HepG2 (cell line): Measurements from ENCODE around the gene TMEM61. TPM values are rescaled to one million over a fixed set of nuclear protein-coding genes. Genes with fewer than 3 reads are reported as not detected.
A peak's percentile ranks its signal among the peaks of the same experiment; 100 is the strongest.

Source experiments
- CCAR2 ChIP-seq: fragments of 200-400 bp; formaldehyde crosslinking; optimal IDR thresholded peaks from 2 replicates; pipeline ENCODE3; 2018; ENCODE audit warnings: low read depth, mild to moderate bottlenecking, low read length, moderate library complexity
- JUN ChIP-seq: sonication (generic); formaldehyde crosslinking; IDR thresholded peaks from 2 replicates; pipeline ENCODE4 v1.4.0; 2020; ENCODE audit warnings: mild to moderate bottlenecking, missing genetic modification reagents
- SAP130 ChIP-seq: IDR thresholded peaks from 2 replicates; pipeline ENCODE4 v1.6.1; 2016; ENCODE audit warnings: low read depth
- ZNF619 ChIP-seq: sonication (generic); formaldehyde crosslinking; IDR thresholded peaks from 2 replicates; pipeline ENCODE4 v1.4.0; 2020; ENCODE audit warnings: mild to moderate bottlenecking, missing genetic modification reagents
- polyA plus RNA-seq, 8 experiments: library from polyadenylated mRNA; depleted of rRNA in 3 of 8; stranded (reverse) in 7 of 8; unstranded in 1 of 8; fragments of >200 nt; fragmentation: Illumina TruSeq in 4 of 8; extraction: Trizol in 4 of 8; gene quantifications; 2 replicates each; pipeline versions ENCODE4 v1.2.1 to v1.2.3, GENCODE V29; 2011 to 2016; ENCODE audit warnings: low read depth in 4 of 8, missing spikeins in 1 of 8, mixed read lengths in 1 of 8; ENCODE audit not compliant: insufficient read depth in 1 of 8
- total RNA-seq, 5 experiments: library from RNA; depleted of rRNA; stranded (reverse); fragments of >200 nt; fragmentation: Illumina TruSeq; extraction: Trizol; gene quantifications; 2 replicates each; pipeline ENCODE4 v1.2.3, GENCODE V29; 2016; ENCODE audit warnings: low read depth in 1 of 5
- TF ChIP-seq, protein P1 (sequence below): sonication (generic); formaldehyde crosslinking; IDR thresholded peaks from 2 replicates; pipeline ENCODE4 v1.5.1; 2020; ENCODE audit warnings: mild to moderate bottlenecking, missing genetic modification reagents, moderate library complexity
- TF ChIP-seq, protein P2 (sequence below): sonication (generic); formaldehyde crosslinking; IDR thresholded peaks from one replicate; pipeline ENCODE4 v1.5.1; 2020; ENCODE audit warnings: mild to moderate bottlenecking, missing genetic modification reagents; ENCODE audit errors: not compliant biosample characterization
- TF ChIP-seq, protein P3 (sequence below): fragments of 450-650 bp; IDR thresholded peaks from 2 replicates; pipeline ENCODE4 v1.6.1; 2017; ENCODE audit warnings: mild to moderate bottlenecking

Gene TMEM61
- total and polyA plus RNA-seq, 2 of the 13 experiments (the other 11 are each of a cell fraction or from before 2014, with no cell fraction given), result not detected

DNA sequence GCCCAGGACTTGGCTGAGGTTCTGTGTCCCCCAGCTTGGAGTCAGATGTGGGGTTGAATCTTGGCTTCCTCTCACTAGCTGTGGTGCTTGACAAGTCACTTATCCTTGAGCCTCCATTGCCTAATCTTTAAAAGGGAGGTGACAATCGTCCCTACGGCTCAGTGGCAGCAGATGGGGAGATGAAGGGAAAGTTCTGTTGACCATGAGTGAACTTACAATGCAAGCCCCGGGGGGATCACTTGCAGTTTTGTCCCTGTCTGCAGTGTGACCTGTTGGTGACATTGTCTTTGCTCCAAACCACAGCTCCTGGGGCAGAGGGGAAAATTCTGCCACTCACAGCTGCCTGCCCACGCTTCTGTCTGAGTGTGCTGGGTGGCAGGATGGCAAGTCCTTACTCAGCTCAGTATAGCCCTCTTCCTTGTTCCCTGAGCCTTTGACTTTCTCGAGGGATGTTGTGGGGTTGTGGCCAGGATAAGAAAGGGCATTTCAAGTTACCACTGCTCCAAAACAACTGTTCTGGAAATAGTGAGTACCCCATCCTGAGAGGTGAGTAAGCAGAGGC, 60.6 kb downstream of the TMEM61 start (continued):
- TF ChIP-seq, protein P1, sequence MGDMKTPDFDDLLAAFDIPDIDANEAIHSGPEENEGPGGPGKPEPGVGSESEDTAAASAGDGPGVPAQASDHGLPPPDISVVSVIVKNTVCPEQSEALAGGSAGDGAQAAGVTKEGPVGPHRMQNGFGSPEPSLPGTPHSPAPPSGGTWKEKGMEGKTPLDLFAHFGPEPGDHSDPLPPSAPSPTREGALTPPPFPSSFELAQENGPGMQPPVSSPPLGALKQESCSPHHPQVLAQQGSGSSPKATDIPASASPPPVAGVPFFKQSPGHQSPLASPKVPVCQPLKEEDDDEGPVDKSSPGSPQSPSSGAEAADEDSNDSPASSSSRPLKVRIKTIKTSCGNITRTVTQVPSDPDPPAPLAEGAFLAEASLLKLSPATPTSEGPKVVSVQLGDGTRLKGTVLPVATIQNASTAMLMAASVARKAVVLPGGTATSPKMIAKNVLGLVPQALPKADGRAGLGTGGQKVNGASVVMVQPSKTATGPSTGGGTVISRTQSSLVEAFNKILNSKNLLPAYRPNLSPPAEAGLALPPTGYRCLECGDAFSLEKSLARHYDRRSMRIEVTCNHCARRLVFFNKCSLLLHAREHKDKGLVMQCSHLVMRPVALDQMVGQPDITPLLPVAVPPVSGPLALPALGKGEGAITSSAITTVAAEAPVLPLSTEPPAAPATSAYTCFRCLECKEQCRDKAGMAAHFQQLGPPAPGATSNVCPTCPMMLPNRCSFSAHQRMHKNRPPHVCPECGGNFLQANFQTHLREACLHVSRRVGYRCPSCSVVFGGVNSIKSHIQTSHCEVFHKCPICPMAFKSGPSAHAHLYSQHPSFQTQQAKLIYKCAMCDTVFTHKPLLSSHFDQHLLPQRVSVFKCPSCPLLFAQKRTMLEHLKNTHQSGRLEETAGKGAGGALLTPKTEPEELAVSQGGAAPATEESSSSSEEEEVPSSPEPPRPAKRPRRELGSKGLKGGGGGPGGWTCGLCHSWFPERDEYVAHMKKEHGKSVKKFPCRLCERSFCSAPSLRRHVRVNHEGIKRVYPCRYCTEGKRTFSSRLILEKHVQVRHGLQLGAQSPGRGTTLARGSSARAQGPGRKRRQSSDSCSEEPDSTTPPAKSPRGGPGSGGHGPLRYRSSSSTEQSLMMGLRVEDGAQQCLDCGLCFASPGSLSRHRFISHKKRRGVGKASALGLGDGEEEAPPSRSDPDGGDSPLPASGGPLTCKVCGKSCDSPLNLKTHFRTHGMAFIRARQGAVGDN (CRISPR knock-in tag), result no peak
- TF ChIP-seq CCAR2, result no peak
- TF ChIP-seq, protein P2, sequence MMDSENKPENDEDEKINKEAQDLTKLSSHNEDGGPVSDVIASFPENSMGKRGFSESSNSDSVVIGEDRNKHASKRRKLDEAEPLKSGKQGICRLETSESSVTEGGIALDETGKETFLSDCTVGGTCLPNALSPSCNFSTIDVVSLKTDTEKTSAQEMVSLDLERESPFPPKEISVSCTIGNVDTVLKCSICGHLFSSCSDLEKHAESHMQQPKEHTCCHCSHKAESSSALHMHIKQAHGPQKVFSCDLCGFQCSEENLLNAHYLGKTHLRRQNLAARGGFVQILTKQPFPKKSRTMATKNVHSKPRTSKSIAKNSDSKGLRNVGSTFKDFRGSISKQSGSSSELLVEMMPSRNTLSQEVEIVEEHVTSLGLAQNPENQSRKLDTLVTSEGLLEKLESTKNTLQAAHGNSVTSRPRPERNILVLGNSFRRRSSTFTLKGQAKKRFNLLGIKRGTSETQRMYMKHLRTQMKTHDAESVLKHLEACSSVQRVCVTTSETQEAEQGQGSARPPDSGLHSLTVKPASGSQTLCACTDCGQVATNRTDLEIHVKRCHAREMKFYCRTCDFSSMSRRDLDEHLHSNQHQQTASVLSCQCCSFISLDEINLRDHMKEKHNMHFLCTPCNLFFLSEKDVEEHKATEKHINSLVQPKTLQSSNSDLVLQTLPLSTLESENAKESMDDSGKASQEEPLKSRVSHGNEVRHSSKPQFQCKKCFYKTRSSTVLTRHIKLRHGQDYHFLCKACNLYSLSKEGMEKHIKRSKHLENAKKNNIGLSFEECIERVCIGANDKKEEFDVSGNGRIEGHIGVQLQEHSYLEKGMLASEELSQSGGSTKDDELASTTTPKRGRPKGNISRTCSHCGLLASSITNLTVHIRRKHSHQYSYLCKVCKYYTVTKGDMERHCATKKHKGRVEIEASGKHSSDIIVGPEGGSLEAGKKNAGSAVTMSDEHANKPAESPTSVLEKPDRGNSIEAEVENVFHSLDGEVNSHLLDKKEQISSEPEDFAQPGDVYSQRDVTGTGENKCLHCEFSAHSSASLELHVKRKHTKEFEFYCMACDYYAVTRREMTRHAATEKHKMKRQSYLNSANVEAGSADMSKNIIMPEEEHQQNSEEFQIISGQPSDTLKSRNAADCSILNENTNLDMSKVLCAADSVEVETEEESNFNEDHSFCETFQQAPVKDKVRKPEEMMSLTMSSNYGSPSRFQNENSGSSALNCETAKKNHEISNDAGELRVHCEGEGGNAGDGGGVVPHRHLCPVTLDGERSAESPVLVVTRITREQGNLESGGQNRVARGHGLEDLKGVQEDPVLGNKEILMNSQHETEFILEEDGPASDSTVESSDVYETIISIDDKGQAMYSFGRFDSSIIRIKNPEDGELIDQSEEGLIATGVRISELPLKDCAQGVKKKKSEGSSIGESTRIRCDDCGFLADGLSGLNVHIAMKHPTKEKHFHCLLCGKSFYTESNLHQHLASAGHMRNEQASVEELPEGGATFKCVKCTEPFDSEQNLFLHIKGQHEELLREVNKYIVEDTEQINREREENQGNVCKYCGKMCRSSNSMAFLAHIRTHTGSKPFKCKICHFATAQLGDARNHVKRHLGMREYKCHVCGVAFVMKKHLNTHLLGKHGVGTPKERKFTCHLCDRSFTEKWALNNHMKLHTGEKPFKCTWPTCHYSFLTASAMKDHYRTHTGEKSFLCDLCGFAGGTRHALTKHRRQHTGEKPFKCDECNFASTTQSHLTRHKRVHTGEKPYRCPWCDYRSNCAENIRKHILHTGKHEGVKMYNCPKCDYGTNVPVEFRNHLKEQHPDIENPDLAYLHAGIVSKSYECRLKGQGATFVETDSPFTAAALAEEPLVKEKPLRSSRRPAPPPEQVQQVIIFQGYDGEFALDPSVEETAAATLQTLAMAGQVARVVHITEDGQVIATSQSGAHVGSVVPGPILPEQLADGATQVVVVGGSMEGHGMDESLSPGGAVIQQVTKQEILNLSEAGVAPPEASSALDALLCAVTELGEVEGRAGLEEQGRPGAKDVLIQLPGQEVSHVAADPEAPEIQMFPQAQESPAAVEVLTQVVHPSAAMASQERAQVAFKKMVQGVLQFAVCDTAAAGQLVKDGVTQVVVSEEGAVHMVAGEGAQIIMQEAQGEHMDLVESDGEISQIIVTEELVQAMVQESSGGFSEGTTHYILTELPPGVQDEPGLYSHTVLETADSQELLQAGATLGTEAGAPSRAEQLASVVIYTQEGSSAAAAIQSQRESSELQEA (CRISPR knock-in tag), result no peak
- TF ChIP-seq SAP130 (CRISPR knock-in tag), result 0 out of 2 replicates have a peak, but pooled peaks have one; percentile 14
- TF ChIP-seq ZNF619 (CRISPR knock-in tag), result 0 out of 2 replicates have a peak, but pooled peaks have one; percentile 41
- TF ChIP-seq, protein P3, sequence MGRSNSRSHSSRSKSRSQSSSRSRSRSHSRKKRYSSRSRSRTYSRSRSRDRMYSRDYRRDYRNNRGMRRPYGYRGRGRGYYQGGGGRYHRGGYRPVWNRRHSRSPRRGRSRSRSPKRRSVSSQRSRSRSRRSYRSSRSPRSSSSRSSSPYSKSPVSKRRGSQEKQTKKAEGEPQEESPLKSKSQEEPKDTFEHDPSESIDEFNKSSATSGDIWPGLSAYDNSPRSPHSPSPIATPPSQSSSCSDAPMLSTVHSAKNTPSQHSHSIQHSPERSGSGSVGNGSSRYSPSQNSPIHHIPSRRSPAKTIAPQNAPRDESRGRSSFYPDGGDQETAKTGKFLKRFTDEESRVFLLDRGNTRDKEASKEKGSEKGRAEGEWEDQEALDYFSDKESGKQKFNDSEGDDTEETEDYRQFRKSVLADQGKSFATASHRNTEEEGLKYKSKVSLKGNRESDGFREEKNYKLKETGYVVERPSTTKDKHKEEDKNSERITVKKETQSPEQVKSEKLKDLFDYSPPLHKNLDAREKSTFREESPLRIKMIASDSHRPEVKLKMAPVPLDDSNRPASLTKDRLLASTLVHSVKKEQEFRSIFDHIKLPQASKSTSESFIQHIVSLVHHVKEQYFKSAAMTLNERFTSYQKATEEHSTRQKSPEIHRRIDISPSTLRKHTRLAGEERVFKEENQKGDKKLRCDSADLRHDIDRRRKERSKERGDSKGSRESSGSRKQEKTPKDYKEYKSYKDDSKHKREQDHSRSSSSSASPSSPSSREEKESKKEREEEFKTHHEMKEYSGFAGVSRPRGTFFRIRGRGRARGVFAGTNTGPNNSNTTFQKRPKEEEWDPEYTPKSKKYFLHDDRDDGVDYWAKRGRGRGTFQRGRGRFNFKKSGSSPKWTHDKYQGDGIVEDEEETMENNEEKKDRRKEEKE, result no peak
- TF ChIP-seq JUN (CRISPR knock-in tag), result no peak
